ENCODE measurements around the gene KANSL1L.

Gene KANSL1L

DNA sequence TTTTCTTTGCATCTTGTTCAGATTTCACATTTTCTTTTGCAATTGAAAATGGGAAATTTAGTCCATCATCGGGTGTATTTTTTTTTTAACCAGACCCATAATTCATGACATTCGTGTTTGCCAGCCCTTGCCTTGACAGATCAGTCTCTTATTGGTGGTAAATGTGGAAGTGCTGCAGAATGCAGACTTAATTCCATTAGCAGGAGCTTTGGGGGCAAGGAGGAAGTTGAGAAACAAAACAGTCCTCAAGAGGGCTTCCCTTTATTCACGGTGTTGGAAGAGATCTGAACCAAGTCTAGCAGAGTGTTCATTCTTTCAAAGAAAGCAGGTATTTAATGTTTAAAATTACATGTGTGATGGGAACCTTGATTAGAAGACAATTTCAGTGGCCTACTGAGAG lies 185.3 kb downstream of the KANSL1L start:
- no peak overlapping the region for H3K9ac ChIP-seq (ENCODE audit: low read length)
- H3K36me3 ChIP-seq (ENCODE audit: low read length) = no peaks in the 10 kb centered on the region
- H3K27me3 ChIP-seq (ENCODE audit: low read length) = no peaks in the 10 kb centered on the region
- H3K27ac ChIP-seq (ENCODE audit: low read depth, low read length) = no peak overlapping the region
- no peaks in the 10 kb centered on the region for H3K79me2 ChIP-seq (ENCODE audit: insufficient read depth, low read length)
- no peak overlapping the region for H3K4me3 ChIP-seq (ENCODE audit: insufficient read depth, low read length, poor library complexity, severe bottlenecking)
- TF ChIP-seq, protein P1, sequence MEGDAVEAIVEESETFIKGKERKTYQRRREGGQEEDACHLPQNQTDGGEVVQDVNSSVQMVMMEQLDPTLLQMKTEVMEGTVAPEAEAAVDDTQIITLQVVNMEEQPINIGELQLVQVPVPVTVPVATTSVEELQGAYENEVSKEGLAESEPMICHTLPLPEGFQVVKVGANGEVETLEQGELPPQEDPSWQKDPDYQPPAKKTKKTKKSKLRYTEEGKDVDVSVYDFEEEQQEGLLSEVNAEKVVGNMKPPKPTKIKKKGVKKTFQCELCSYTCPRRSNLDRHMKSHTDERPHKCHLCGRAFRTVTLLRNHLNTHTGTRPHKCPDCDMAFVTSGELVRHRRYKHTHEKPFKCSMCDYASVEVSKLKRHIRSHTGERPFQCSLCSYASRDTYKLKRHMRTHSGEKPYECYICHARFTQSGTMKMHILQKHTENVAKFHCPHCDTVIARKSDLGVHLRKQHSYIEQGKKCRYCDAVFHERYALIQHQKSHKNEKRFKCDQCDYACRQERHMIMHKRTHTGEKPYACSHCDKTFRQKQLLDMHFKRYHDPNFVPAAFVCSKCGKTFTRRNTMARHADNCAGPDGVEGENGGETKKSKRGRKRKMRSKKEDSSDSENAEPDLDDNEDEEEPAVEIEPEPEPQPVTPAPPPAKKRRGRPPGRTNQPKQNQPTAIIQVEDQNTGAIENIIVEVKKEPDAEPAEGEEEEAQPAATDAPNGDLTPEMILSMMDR (IDR thresholded peaks at IDR 0.05; ENCODE audit: insufficient read depth, low read length, poor library complexity, severe bottlenecking) = no peak
- TF ChIP-seq EZH2phosphoT487 (conservative IDR thresholded peaks at IDR 0.05; ENCODE audit: low read length) = no peak
- H4K20me1 ChIP-seq (ENCODE audit: low read depth, low read length) = no peaks in the 10 kb centered on the region
- H3K9me3 ChIP-seq (ENCODE audit: insufficient read depth, low read length) = no peaks in the 10 kb centered on the region
- H2AFZ ChIP-seq (ENCODE audit: low read depth, low read length, severe bottlenecking) = no peak overlapping the region
- no peak overlapping the region for H3K4me2 ChIP-seq (ENCODE audit: low read depth, low read length, poor library complexity, severe bottlenecking)
- no peaks in the 10 kb centered on the region for H3F3A ChIP-seq (ENCODE audit: insufficient read depth)
- H3K9me2 ChIP-seq (replicated peaks; ENCODE audit: insufficient read depth, low read length) = no peaks in the 10 kb centered on the region

DNA sequence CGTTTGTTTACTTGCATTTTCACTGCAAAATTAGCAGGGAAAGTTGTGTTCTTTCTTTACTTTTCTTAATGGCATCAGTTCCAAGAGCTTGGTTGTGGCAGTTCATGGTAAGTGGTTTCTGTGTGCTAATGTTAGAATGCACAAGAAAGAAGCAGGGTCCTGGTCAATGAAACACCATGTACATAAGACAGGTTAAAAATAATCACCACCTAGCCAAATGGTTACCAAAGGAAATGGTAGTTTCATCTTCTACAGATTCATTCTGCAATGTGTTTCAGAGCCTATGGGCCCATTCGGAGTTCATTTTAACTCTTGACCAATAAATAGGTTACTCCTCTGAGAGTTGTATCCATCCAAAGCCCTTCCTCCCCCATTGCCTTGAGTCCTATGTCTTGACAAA lies 186.9 kb downstream of the KANSL1L start:
- Histone ChIP-seq H3F3A (ENCODE audit: insufficient read depth) (no peaks in the 10 kb centered on the region), H3K27me3 (ENCODE audit: low read length) (no peaks in the 10 kb centered on the region), H2AFZ (ENCODE audit: low read depth, low read length, severe bottlenecking) (no peak overlapping the region), H4K20me1 (ENCODE audit: low read depth, low read length) (no peaks in the 10 kb centered on the region), H3K4me2 (ENCODE audit: low read depth, low read length, poor library complexity, severe bottlenecking) (no peak overlapping the region), H3K9me2 (replicated peaks; ENCODE audit: insufficient read depth, low read length) (no peaks in the 10 kb centered on the region), H3K9me3 (ENCODE audit: insufficient read depth, low read length) (no peaks in the 10 kb centered on the region), H3K9ac (ENCODE audit: low read length) (no peak overlapping the region), H3K27ac (ENCODE audit: low read depth, low read length) (no peak overlapping the region), H3K36me3 (ENCODE audit: low read length) (no peaks in the 10 kb centered on the region), H3K79me2 (ENCODE audit: insufficient read depth, low read length) (no peaks in the 10 kb centered on the region), H3K4me3 (ENCODE audit: insufficient read depth, low read length, poor library complexity, severe bottlenecking) (no peak overlapping the region)
- no peak for TF ChIP-seq EZH2phosphoT487 (conservative IDR thresholded peaks at IDR 0.05; ENCODE audit: low read length)
- TF ChIP-seq, protein P1 (IDR thresholded peaks at IDR 0.05; ENCODE audit: insufficient read depth, low read length, poor library complexity, severe bottlenecking) = no peak

DNA sequence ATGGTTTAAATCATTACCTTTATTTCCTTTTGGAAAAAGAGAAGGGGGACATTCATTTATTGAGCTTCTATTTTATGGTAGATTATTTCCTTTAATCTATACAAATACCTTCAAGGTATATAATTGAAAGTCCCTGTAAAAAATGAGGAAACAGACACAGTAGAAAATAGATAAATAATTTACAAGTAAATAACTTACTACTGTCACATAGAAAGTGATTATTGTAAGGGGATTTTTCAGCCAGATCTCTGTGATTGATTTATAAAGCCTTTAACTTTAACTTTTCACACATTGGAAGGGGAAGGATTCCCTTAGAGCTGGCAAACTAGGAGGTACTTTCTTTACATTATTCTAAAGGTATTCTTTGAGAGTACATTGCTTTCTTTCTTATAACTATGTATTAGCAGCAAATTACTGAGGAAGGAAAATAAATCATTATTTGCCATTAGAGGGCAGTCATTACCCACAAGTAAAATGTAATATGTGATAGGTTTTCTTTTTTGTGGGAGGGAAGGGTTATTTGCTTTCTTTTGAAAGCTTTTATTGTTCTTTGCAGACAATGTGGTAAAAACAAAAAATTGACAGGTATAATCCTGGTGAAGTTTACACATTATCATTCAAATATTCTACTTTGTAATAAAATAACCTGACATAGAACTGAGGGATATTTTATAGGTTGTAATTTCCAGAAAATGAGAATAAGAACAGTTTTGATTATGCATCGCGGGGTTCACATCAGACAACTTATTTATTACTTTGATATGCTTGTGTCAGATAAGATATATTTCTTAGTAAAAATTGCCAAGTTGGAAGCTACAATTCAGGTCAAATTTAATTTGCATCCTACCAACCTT lies 193.6 kb downstream of the KANSL1L start:
- Histone ChIP-seq H3K4me2 (ENCODE audit: low read depth, low read length, poor library complexity, severe bottlenecking) (no peak overlapping the region), H3K79me2 (ENCODE audit: insufficient read depth, low read length) (no peaks in the 10 kb centered on the region), H3K9me2 (replicated peaks; ENCODE audit: insufficient read depth, low read length) (no peaks in the 10 kb centered on the region), H3K4me3 (ENCODE audit: insufficient read depth, low read length, poor library complexity, severe bottlenecking) (no peak overlapping the region), H3K27me3 (ENCODE audit: low read length) (no peaks in the 10 kb centered on the region), H3K36me3 (ENCODE audit: low read length) (no peaks in the 10 kb centered on the region), H4K20me1 (ENCODE audit: low read depth, low read length) (no peaks in the 10 kb centered on the region), H3K9me3 (ENCODE audit: insufficient read depth, low read length) (no peaks in the 10 kb centered on the region), H3K9ac (ENCODE audit: low read length) (no peak overlapping the region), H2AFZ (ENCODE audit: low read depth, low read length, severe bottlenecking) (no peak overlapping the region), H3F3A (ENCODE audit: insufficient read depth) (no peaks in the 10 kb centered on the region), H3K27ac (ENCODE audit: low read depth, low read length) (no peak overlapping the region)
- no peak for TF ChIP-seq EZH2phosphoT487 (conservative IDR thresholded peaks at IDR 0.05; ENCODE audit: low read length)
- TF ChIP-seq, protein P1 (IDR thresholded peaks at IDR 0.05; ENCODE audit: insufficient read depth, low read length, poor library complexity, severe bottlenecking) = peak; percentile 49
